AG20443 (cell line): ENCODE measurements around the gene GRIFIN.
A peak's percentile ranks its signal among the peaks of the same experiment; 100 is the strongest.

Experiments used
- DNase-seq: peaks from one replicate; pipeline ENCODE4 v3.0.0; 2012; ENCODE audit warnings: low spot score, mixed read lengths

The GRIFIN gene

GRCh38 chr7:2512713-2513112 lies 36.5 kb upstream of the GRIFIN start:
- DNase-seq: no peak

GRCh38 chr7:2512179-2512661 lies 36.0 kb upstream of the GRIFIN start:
- peak; percentile 68 for DNase-seq

GRCh38 chr7:2511769-2512168 lies 35.6 kb upstream of the GRIFIN start:
- DNase-seq: no peak

- DNase-seq: no peak
Observed at GRCh38 chr7:2510909-2511768, 34.9 kb upstream of the GRIFIN start.

- no peak for DNase-seq
Observed at GRCh38 chr7:2510130-2510776, 34.1 kb upstream of the GRIFIN start.

- DNase-seq: no peak
Observed at GRCh38 chr7:2509298-2509906, 33.2 kb upstream of the GRIFIN start.

- peak; percentile 87 for DNase-seq
Observed at GRCh38 chr7:2508327-2509215, 32.4 kb upstream of the GRIFIN start.

- DNase-seq: no peak
Observed at GRCh38 chr7:2507917-2508306, 31.7 kb upstream of the GRIFIN start.

- DNase-seq: no peak
Observed at GRCh38 chr7:2507208-2507916, 31.2 kb upstream of the GRIFIN start.

- no peak for DNase-seq
Observed at GRCh38 chr7:2505401-2505800, 29.2 kb upstream of the GRIFIN start.

GRCh38 chr7:2504889-2505375 lies 28.7 kb upstream of the GRIFIN start:
- DNase-seq: no peak

- no peak for DNase-seq
Observed at GRCh38 chr7:2504128-2504888, 28.1 kb upstream of the GRIFIN start.

GRCh38 chr7:2503056-2503941 lies 27.1 kb upstream of the GRIFIN start:
- DNase-seq: no peak

- DNase-seq: no peak
Observed at GRCh38 chr7:2502647-2502966, 26.4 kb upstream of the GRIFIN start.

GRCh38 chr7:2501947-2502646 lies 25.9 kb upstream of the GRIFIN start:
- no peak for DNase-seq

GRCh38 chr7:2500701-2501100 lies 24.5 kb upstream of the GRIFIN start:
- no peak for DNase-seq

GRCh38 chr7:2499719-2500430 lies 23.7 kb upstream of the GRIFIN start:
- DNase-seq: no peak

GRCh38 chr7:2499181-2499580 lies 23.0 kb upstream of the GRIFIN start:
- no peak for DNase-seq
